Stimulated activated CD4-positive, alpha-beta T cell treated with anti-CD3 and anti-CD28 coated beads, Interleukin-1b, Interleukin-23, amount 100 ng/mL, for 24 hours (primary cell): Measurements from ENCODE around the gene ADGRG7.
"Not testable (repeated sequence)": the region's sequence is repeated elsewhere in the genome, so short reads cannot be mapped to it uniquely, and the experiment has no call there.

ENCODE experiments used
- DNase-seq, 4 experiments: peaks; one replicate each; pipeline ENCODE4 v3.0.0-alpha.2; 2020; ENCODE audit warnings: low read depth in 4 of 4, low spot score in 1 of 4

Gene ADGRG7

DNA sequence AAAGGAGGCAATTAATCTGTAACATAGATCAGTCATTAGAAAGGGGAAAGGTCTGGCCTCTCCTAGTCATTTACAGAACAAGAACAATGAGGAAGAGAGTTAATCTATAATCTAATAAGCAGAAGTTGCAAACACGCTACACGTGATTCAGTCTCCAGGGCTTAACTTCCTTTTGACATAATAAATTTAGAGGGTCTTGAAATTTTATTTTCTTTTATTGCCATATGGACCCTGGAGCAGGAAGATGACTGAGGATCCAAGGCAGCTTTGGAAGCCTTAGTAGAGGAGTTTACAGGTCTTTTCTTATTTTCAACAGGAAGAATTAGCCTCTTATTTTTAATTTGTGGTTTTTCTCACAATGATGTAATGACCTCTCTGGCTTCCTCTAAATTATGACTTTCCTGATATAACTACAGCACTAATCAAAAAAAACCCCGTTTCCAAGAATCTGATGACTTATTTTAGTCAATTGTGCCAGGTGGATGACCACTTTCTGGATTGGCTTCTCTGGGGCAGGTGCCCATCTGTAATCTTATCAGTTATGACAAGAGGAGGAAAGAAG is 32.2 kb downstream of the ADGRG7 start:
- DNase-seq, result no peak

DNA sequence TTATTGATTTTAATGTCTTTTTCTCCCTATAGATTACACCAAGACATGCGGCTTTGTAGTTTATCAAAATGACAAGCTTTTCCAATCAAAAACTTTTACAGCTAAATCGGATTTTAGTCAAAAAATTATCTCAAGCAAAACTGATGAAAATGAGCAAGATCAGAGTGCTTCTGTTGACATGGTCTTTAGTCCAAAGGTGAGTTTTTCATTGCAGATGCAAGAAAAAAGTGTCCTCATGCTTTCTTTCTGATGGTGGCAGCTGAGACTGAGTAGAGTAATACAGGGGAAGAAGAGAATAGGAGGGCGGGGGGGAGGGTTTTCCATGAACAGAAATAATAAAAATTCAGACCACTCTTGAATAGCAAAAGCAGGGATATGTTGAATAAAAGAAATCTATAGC is 36.5 kb downstream of the ADGRG7 start:
- DNase-seq, result no peak

DNA sequence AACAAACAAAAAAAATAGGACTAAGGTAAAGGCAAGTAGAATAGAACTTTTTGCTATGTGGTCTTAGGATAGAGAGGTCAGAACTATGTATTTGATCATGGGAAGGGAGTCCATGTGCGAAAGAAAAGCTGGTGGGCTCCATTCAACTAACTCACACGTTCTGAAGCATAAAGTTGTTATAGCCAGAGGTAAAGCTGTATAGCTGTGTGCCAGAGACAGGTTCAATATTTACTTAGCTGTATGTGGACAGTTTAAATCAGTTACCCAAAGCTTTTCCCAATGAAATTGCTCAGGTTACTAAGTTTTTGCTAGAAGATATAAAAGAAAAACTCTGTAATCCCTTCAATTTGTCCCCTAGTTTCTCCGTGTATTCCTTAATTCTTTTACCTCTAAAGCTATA is 37.8 kb downstream of the ADGRG7 start:
- no peak for DNase-seq

DNA sequence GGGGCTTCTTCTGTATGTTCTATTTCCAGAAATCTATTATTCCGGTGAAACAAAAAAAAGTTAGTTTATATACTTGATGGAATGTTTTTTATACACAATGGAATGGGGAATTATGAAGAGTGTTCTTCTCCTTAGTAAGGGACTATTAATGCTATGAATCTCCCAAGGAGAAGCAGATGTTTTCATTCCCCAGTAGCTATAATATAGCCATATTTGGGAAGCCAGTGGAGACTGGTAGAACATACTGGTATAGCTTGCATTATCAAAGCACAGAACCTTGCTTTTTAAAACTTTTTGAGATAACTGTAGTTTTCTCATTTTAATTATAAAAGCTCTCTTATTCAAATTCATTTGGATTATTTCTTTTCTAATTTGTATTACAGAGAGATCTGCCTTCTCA is 38.3 kb downstream of the ADGRG7 start:
- no peak for DNase-seq

DNA sequence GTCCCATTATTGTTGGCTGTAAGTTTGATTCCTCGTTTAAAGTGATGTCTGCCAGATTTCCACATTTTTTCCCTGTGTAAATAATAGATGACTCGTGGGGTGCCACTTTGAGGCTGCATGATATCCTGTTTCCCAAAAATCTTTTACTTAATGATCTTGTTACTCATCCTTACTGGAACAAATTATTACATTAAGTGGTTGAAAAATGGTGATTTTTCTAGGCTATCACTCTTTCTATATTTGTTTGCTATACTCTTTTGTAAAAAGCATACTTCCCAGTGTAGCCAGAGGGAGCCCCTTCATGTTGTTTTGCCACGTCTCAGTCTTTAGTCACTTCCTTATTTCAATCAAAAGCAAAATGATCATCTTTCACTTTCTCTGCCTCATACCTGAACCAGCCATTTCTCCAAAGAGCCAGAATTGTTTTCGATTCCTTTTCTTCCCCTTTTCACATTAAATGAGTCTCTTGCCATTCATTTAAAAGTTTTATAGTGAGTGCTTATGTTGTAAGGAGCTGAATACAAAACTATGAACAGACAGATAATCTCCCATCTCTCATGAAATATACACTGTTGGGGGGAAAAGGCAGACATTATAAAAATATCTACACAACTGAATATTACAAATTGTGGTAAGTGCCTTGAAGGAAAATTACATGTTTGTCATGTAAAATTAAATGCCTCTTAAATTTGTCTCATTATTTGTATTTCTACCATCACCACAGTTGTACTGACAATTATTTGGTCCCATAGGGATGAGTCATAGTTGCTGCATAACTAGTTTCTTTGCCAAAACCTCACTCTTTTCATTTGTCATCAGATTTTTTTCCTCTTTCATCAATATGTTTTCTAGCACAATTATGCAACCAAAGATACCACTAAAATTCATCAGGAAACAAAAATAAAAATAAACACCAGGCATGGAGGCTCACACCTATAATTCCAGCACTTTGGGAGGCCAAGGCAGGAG is 41.5 kb downstream of the ADGRG7 start:
- no peak for DNase-seq

DNA sequence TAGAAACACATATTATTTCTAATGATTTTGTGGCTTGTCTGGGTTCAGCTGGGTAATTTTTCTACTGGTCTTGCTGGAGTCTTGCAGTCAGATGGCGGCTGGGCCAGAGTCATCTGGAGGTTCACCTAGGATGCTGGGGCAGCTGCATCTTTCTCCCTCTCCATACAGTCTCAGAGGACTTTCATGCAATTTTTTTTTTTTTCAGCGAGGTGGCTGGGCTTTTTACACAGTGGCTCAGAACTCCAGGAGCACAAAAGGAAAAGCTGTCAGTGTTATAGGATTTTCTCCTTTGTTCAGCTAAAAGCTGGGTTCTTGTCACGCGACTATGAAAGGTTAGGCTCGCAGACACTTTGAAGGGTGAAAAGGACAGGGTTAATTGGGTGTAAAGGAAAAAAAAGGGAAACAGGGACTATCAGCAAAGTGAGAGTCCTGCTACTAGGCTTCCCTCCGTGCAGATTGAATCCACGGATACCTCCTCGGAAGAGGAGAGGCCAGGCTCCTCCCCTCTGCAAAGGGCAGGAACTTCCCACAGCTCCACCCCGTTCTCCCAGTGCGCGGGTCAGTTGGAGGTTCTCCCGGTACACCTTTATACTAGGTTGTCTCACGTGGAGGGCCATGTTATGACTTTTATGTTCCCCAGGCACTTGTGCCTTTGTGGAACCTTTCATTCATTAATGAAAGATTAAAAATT is 44.3 kb downstream of the ADGRG7 start:
- no peak for DNase-seq

DNA sequence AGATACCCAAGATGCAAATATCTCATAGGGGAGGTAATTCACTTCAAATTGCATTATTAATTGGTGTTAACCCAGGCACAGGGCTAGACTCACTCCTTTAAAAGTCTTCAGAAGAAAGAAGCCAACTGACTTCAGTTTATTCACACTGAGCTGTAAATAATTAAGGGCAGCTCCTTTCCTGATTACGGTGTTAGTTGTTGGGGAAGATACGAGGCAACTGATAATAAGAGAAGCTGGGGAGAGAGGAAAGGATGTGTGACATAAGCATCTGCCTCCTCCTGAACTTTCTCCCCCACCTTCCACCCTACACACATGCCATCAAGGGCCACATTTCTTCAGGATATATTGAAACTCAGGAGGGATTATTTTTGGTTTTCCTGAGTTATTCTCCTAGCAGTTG is 47.5 kb downstream of the ADGRG7 start:
- DNase-seq, result no peak

DNA sequence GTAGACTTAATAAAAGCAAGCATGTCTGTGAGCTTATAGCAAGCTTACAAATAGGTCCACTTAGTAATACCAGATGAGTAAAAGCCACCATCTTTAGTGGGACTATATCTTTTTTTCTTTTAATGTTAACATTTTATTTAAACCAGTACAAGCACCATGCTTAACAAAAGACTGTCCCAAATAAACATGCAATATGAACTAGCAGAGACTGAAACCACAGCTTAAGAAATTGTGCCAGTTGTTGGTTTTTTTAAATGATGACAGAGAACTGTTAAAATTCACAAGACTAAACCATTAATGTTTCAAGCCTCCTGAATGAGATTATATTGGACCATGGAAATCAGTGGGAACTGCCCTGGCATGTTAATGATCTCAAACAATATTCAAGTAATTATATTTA is 51.9 kb downstream of the ADGRG7 start:
- not testable (repeated sequence) for DNase-seq

DNA sequence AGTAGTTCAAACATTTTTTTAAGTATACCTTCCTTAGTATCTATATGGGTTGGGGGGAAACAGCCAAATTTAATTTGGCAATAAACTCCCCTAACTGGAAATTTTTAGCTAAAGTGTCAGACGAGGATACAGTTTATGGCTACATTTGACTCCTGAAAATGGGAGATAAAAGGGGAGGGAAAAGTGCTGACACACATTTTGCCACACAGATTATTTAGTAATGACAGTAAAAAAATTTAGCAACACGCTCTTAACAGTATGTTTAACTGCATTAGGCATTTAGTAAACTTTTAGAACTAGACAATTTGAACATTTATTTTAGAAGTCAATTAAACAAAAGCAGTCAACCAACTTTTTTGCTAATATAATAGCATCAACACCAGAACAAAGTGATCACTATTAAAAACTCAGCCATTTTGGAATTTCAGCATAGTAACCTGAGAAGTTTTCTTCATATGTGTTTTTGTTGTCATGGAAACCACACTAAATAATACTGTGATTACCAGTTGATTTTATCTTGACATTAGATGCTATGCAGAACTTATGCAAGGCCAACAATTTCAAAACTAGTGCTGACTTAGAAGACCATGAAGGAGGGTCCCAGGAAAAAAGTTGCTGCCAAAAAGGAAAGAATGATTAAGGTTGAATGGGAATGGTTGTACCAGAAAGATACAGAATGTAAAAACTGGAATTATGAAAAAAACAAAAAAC is 52.9 kb downstream of the ADGRG7 start:
- no peak for DNase-seq

DNA sequence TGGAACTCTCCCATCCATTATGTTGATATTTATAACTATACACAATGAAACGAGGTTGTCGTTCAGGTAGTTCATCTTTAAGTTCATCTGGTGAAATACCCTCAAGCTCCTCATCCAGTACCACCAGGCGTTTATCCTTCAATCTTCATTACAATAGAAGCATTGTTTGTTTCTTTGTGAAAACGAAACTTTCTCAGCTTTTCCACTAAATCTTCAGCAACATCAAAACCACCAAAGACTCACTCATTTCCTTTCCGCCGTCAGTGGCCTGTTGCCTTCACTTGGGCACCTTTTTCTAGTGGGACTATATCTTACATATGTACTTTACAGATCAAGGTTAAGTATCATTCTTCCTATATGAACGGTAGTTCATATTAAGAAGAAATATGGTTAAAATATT is 55.8 kb downstream of the ADGRG7 start:
- no peak for DNase-seq

DNA sequence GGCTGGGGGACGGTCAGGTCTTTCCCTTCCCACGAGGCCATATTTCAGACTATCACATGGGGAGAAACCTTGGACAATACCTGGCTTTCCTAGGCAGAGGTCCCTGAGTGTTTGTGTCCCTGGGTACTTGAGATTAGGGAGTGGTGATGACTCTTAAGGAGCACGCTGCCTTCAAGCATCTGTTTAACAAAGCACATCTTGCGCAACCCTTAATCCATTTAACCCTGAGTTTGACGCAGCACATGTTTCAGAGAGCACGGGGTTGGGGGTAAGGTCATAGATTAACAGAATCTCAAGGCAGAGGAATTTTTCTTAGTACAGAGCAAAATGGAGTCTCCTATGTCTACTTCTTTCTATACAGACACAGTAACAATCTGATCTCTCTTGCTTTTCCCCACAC is 57.3 kb downstream of the ADGRG7 start:
- not testable (repeated sequence) for DNase-seq

DNA sequence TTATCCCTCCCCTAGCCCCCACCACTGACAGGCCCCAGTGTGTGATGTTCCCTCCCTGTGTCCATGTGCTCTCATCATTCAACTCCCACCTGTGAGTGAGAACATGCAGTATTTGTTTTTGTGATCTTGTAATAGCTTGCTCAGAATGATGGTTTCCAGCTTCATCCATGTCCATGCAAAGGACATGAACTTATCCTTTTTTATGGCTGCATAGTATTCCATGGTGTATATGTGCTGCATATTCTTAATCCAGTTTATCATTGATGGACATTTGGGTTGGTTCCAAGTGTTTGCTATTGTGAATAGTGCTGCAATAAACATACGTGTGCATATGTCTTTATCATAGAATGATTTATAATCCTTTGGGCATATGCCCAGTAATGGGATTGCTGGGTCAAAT is 57.9 kb downstream of the ADGRG7 start:
- DNase-seq, result not testable (repeated sequence)

DNA sequence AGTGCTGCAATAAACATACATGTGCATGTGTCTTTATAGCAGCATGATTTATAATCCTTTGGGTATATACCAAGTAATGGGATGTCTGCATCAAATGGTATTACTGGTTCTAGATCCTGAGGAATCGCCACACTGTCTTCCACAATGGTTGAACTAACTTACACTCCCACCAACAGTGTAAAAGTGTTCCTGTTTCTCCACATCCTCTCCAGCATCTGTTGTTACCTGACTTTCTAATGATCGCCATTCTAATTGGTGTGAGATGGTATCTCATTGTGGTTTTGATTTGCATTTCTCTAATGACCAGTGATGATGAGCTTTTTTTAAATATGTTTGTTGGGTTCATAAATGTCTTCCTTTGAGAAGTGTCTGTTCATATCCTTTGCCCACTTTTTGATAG is 61.6 kb downstream of the ADGRG7 start:
- not testable (repeated sequence) for DNase-seq

DNA sequence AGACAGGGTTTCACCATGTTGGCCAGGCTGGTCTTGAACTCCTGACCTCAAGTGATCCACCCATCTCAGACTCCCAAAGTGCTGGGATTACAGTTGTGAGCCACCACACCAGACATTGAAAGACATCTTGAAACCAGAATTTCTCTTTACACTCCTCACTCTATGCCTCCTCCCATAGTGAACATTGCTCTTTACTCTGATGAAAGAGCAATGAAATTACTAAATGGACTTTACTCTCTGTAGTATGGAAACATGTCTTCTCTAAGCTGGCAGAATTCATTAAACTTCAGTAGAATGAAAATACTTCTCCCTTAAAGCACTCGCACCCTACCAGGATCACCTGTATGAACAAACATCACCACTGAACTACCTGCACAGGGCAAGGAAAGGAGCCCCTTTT is 72.1 kb downstream of the ADGRG7 start:
- DNase-seq, result no peak

DNA sequence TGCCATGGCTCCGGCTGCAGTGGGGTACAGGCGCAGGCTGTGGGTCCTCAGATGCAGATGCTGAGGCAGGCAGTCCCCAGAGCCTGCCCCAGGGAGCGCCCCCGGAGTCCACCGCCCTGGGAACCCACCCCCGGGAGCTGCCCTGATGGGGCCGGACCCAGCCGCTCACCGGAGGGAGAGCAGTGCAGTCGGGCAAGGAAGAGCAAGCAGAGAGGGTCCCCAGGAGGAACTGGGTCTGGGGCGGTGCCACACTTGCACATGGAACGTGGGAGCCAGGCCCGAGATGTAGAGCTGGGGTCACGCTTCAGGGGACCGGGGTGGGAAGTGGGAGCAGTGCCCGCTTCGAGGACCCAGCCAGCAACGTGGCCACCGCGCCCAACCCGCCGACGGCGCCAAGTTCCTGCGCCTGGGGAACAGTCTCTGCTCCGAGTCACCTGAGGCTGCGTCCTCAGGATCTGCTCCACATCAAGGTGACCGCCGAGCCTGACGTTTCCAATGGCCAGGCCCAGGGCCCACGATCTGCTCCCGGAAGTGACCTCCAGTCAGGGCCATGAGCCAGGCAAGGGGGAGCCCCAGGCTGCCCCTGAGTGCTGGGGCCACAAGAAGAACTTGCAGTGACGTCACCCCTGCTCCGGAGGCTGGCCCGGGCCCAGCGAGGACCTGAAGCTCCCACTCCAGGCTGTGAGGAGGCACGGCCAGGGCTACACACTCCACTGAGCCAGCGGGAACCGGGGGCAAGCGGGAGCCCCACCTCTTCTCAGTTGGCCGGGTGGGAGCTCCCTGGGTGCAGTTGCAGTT is 72.9 kb downstream of the ADGRG7 start:
- no peak for DNase-seq

DNA sequence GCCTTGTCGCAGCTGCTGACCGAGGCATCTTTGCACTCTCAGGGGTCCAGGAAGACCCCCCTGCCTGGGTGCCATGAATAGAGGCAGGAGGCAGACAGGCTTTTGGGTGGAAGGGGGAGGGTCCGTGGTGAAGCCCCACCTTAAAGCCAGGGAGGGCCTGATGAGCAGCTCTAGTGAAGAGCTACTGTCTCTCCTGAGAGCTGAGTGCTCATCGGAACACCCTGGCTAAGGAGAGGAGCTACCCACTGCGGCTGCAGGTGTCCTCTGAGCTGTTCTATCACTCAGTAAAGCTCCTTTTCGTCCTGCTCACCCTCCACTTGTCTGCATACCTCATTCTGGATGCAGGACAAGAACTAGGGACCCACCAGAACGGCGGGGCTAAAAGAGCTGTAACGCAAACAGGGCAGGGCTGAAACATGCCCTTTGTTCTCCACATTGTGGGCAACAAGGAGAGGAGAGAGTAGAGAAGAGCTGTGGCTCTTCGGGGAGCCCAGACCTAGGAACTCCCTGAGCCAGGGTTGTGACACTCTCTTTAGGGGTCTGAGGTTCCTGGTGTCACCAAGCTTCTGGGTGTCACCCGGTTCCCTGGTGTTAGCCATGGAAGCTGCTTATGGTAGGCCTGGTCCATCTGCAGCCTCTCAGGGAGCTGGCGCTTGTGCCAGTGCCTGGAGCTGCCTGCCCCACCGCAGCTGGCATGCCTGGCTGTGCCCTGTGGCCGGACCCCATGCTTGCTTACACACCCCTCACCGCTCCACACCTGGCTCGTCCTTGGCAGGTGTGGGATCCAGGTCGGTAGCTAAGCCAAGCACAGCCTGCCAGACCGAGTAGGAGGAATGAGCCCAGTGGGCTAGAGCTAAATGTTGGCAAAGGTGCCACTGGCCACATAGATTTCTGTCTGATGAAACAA is 73.7 kb downstream of the ADGRG7 start:
- DNase-seq, result no peak

DNA sequence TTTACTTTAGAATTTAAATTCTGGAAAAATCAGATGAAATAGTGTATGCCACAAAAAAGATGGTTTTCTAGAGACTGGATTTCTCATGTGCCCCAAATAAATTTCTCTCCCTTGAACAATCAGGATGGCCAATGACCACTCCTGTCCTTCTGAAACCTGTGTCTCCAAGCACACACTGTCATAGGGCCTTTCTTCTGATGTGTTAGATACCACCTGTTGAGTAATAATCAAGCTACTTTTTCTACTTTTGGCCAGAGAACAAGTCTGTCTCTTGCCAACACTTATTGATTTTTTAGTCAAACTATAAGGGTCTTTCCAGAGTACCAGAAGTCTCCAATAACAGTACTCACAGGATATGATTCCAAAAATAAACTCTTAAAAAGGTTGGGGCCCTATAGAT is 83.8 kb downstream of the ADGRG7 start:
- DNase-seq, result no peak

DNA sequence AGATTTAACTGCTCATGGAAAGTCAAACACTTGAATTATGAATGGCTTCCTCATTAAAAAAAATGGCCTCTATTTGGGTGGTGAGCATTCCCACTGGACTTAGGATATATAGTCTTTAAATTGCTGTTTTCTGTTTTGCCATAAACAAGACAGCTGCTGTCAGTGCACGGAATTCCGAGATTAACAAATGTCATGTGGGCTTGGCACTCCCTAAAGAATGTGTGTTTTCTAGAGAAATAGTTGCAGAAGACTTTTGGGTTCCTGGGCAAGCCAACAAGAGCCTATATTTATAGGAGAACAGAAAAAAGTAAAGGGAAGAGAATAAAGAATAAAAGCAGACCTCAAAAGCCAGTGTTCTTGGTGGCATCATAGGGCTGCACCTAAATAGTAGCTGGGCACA is 86.3 kb downstream of the ADGRG7 start:
- DNase-seq, result no peak

DNA sequence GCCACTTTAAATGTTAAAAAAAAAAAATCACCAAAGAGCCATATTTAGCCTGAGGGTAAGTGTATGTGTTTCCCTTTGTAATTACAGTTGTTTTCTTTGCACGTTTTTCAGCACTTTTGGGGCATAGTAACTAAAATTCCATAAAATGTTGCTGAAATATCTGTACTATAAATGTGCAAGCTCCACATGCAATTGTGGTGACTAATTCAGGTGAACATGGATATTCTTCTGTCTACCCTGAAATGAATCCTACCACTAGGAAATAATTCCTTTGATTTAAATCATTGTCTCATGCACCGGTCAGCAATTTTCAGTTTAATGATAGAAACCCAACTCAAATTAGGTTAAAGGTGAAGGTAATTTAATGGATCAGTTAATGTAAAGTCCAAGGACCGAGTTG is 86.8 kb downstream of the ADGRG7 start:
- DNase-seq, result no peak

DNA sequence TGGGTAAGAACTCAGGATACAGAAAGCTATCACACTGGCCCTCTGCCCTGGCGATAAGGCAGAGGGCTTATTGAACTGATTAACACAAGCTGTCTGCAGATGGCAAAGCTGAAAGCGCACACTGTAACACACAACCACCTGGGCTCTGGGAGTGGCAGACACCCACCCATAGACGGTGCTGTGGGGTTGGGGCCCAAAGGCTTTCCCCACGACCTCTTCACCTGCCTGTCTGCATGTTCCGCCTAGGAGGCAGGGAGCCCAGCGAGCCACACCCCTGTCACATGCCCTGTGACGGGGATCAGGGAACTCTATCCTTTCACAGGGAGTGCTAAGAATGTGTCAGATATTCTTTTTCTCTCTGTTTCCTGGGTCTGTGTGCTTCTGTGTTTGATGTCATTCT is 87.8 kb downstream of the ADGRG7 start:
- no peak for DNase-seq
